ENCODE results near the gene ATP9B. TPM values are rescaled to one million over a fixed set of nuclear protein-coding genes. Genes with fewer than 3 reads are reported as not detected.

Gene ATP9B
- total and polyA plus RNA-seq, 10 of the 15 experiments (the other 5 are each of a cell fraction or from before 2014, with no cell fraction given): 0.74 to 20.7 (median 12.9) TPM

DNA sequence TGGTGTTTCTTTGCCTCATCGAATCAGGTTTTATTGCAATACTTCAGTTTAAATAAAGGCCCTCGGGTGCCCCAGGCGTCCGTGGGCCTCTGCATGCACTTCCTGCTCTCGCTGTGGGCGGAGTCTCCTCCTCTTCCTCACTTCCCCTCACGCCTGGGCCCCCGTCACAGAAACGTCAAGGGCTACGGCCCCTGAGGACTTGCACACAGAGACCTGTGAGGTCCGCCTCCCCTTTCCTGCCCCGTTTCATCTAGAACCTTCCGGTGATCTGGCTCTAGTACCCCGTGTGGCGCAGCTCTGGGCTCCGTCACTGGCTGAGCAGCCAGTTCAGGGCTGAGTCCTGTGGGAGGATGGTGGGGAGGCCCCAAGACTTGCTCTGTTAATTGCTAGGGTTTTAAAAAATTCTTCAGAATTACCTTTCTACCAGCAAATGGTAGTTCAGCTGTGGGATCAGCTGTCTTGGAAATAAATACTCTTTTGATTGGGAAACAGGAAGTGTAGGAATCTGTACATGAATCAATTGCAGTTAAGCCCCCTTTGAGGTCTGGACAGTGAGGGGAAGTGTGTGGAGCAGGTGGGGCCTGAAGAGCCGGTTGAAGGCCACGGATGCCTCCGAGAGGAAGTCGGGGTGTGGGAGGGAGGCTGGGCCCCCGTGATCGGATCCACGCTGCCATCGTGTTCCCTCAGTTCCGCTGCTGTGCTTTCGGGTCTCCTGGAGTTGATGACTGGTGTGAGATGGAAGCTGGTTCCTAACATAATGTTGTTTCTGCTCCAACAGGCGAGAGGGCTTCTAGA, 336.8 kb downstream of the ATP9B start (continued):
- 0 out of 2 replicates have a peak, but pooled peaks have one; percentile 41 for TF ChIP-seq TCF12 (IDR thresholded peaks at IDR 0.05; ENCODE audit: low read depth, low read length)
- TF ChIP-seq, protein P1, sequence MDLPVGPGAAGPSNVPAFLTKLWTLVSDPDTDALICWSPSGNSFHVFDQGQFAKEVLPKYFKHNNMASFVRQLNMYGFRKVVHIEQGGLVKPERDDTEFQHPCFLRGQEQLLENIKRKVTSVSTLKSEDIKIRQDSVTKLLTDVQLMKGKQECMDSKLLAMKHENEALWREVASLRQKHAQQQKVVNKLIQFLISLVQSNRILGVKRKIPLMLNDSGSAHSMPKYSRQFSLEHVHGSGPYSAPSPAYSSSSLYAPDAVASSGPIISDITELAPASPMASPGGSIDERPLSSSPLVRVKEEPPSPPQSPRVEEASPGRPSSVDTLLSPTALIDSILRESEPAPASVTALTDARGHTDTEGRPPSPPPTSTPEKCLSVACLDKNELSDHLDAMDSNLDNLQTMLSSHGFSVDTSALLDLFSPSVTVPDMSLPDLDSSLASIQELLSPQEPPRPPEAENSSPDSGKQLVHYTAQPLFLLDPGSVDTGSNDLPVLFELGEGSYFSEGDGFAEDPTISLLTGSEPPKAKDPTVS (IDR thresholded peaks at IDR 0.05; ENCODE audit: low read depth, low read length): peak; percentile 92
- TF ChIP-seq EED (IDR thresholded peaks at IDR 0.05; ENCODE audit: low read depth): peak; percentile 43; the same call in 1 of the 2 replicates
- peak; percentile 88 for TF ChIP-seq NBN (IDR thresholded peaks at IDR 0.05)
- TF ChIP-seq POLR2AphosphoS2 (IDR thresholded peaks at IDR 0.05; ENCODE audit: low read depth, low read length): no peak
- peak; percentile 95 for TF ChIP-seq CREB1 (IDR thresholded peaks at IDR 0.05; ENCODE audit: low read depth)
- TF ChIP-seq, protein P2, sequence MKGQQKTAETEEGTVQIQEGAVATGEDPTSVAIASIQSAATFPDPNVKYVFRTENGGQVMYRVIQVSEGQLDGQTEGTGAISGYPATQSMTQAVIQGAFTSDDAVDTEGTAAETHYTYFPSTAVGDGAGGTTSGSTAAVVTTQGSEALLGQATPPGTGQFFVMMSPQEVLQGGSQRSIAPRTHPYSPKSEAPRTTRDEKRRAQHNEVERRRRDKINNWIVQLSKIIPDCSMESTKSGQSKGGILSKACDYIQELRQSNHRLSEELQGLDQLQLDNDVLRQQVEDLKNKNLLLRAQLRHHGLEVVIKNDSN (IDR thresholded peaks at IDR 0.05; ENCODE audit: borderline replicate concordance, extremely low read length, insufficient read depth, low read depth, low read length): no peak
- TF ChIP-seq CBFB (IDR thresholded peaks at IDR 0.05; ENCODE audit: low read depth): no peak
- TF ChIP-seq RUNX3 (IDR thresholded peaks at IDR 0.05; ENCODE audit: low read length): no peak
- TF ChIP-seq FOXK2 (IDR thresholded peaks at IDR 0.05): no peak
- TF ChIP-seq NRF1 (conservative IDR thresholded peaks at IDR 0.05; ENCODE audit: low read depth, low read length): no peak
- TF ChIP-seq CBX3 (IDR thresholded peaks at IDR 0.05; ENCODE audit: borderline replicate concordance, low read depth): no peak
- no peak for TF ChIP-seq HDAC6 (IDR thresholded peaks at IDR 0.05; ENCODE audit: unreplicated experiment)
- no peak for TF ChIP-seq ZBED1 (IDR thresholded peaks at IDR 0.05; ENCODE audit: borderline replicate concordance)
- TF ChIP-seq HCFC1 (IDR thresholded peaks at IDR 0.05; ENCODE audit: low read length): peak; percentile 36; the same call in 1 of the 2 replicates
- no peak for TF ChIP-seq STAT1 (conservative IDR thresholded peaks at IDR 0.05)
- no peak for TF ChIP-seq DPF2 (IDR thresholded peaks at IDR 0.05)
- no peak for TF ChIP-seq RCOR1 (conservative IDR thresholded peaks at IDR 0.05; ENCODE audit: low read depth, low read length)
- TF ChIP-seq SUPT20H (IDR thresholded peaks at IDR 0.05; ENCODE audit: borderline replicate concordance, control insufficient read depth, low read depth, low read length): no peak
- TF ChIP-seq IRF4 (IDR thresholded peaks at IDR 0.05; ENCODE audit: low read depth, low read length): no peak
- no peak for TF ChIP-seq SUZ12 (IDR thresholded peaks at IDR 0.05; ENCODE audit: unreplicated experiment)
- TF ChIP-seq, protein P3, sequence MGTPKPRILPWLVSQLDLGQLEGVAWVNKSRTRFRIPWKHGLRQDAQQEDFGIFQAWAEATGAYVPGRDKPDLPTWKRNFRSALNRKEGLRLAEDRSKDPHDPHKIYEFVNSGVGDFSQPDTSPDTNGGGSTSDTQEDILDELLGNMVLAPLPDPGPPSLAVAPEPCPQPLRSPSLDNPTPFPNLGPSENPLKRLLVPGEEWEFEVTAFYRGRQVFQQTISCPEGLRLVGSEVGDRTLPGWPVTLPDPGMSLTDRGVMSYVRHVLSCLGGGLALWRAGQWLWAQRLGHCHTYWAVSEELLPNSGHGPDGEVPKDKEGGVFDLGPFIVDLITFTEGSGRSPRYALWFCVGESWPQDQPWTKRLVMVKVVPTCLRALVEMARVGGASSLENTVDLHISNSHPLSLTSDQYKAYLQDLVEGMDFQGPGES (IDR thresholded peaks at IDR 0.05): no peak
- no peak for TF ChIP-seq CHD4 (IDR thresholded peaks at IDR 0.05)
- peak; percentile 49; the same call in 1 of the 2 replicates for TF ChIP-seq TAF1 (IDR thresholded peaks at IDR 0.05; ENCODE audit: borderline replicate concordance, low read depth, low read length)
- no peak for TF ChIP-seq RELA (IDR thresholded peaks at IDR 0.05; ENCODE audit: borderline replicate concordance, partially characterized antibody)
- no peak for TF ChIP-seq KLF5 (IDR thresholded peaks at IDR 0.05; ENCODE audit: partially characterized antibody)
- peak; percentile 36; the same call in 1 of the 2 replicates for TF ChIP-seq ATF7 (IDR thresholded peaks at IDR 0.05; ENCODE audit: low read depth)
- TF ChIP-seq ZNF274 (IDR thresholded peaks at IDR 0.05; ENCODE audit: insufficient read depth, insufficient read length): no peak
- no peak for TF ChIP-seq STAT3 (IDR thresholded peaks at IDR 0.05; ENCODE audit: low read depth, low read length)
- no peak for TF ChIP-seq KAT2A (conservative IDR thresholded peaks at IDR 0.05; ENCODE audit: control insufficient read depth, low read depth, low read length)
